A673 (cell line): Measurements from ENCODE around the gene MAPK8. TPM values are rescaled to one million over a fixed set of nuclear protein-coding genes. Genes with fewer than 3 reads are reported as not detected.

Source experiments
- BruUV-seq: library from RNA; stranded (reverse); fragments of 400-500 nt; replicated peaks from 2 replicates; lab custom pipeline; 2021; lab: Mats Ljungman, UMichigan
- CTCF ChIA-PET: fragments of 300-600 bp; sonication (Branson Sonifier 250); formaldehyde crosslinking; loops from one replicate; lab custom pipeline; 2022; ENCODE audit warnings: antibody characterized with exemption; lab: Charles Lee
- POLR2A ChIA-PET: fragments of 300-600 bp; sonication (Branson Sonifier 250); formaldehyde crosslinking; loops from one replicate; lab custom pipeline; 2022; ENCODE audit warnings: antibody characterized with exemption; ENCODE audit not compliant: low non-redundant PET; lab: Charles Lee
- DNase-seq: peaks from one replicate; pipeline ENCODE4 v3.0.0-alpha.2; 2015; ENCODE audit warnings: low spot score
- H3K27ac ChIP-seq: fragments of 200-600 bp; sonication (generic); 2 replicates; pipeline ENCODE4 v1.5.1; 2016; ENCODE audit warnings: mixed run types, low read depth, mild to moderate bottlenecking, mixed read lengths, antibody characterized with exemption, low read length; ENCODE audit not compliant: poor library complexity, severe bottlenecking
- H3K27me3 ChIP-seq: fragments of 200-600 bp; sonication (generic); replicated peaks from 2 replicates; pipeline ENCODE4 v1.6.1; 2017; ENCODE audit warnings: mixed run types, low read depth, mild to moderate bottlenecking, mixed read lengths, antibody characterized with exemption, low read length; ENCODE audit not compliant: insufficient read depth, poor library complexity
- H3K36me3 ChIP-seq: fragments of 200-600 bp; sonication (generic); 2 replicates; pipeline ENCODE4 v1.6.1; 2016; ENCODE audit warnings: mixed run types, mild to moderate bottlenecking, mixed read lengths, antibody characterized with exemption, low read length; ENCODE audit not compliant: insufficient read depth, poor library complexity, severe bottlenecking
- H3K4me1 ChIP-seq: fragments of 200-600 bp; sonication (generic); 2 replicates; pipeline ENCODE4 v1.6.1; 2017; ENCODE audit warnings: mixed run types, mild to moderate bottlenecking, mixed read lengths, antibody characterized with exemption, low read length; ENCODE audit not compliant: insufficient read depth, poor library complexity, severe bottlenecking
- H3K4me3 ChIP-seq: fragments of 200-600 bp; sonication (generic); 2 replicates; pipeline ENCODE4 v1.5.1; 2016; ENCODE audit warnings: low read depth, mixed run types, mild to moderate bottlenecking, mixed read lengths, low read length; ENCODE audit not compliant: poor library complexity, severe bottlenecking
- H3K9me3 ChIP-seq: fragments of 200-600 bp; sonication (generic); 2 replicates; pipeline ENCODE4 v1.6.1; 2016; ENCODE audit warnings: mixed run types, low read depth, mild to moderate bottlenecking, mixed read lengths, antibody characterized with exemption, low read length; ENCODE audit not compliant: poor library complexity, severe bottlenecking
- CTCF ChIP-seq: fragments of 300-800, 200-600 bp; sonication (generic); conservative IDR thresholded peaks from 2 replicates; pipeline ENCODE4 v1.5.1; 2017; ENCODE audit warnings: low read depth, mild to moderate bottlenecking, antibody characterized with exemption, low read length, moderate library complexity, mixed read lengths
- EZH2 ChIP-seq: fragments of 200-600 bp; sonication (generic); IDR thresholded peaks from 2 replicates; pipeline ENCODE4 v1.6.1; 2017; ENCODE audit warnings: borderline replicate concordance, low read depth, mild to moderate bottlenecking, mixed read lengths, antibody characterized with exemption, low read length; ENCODE audit not compliant: poor library complexity, severe bottlenecking
- intact Hi-C: fragments of 100-400 bp; cut with micrococcal nuclease; formaldehyde crosslinking; loops from one replicate; pipeline ENCODE4 v1.10.0; 2022; ENCODE audit not compliant: unreplicated experiment
- total RNA-seq: library from RNA; stranded (reverse); gene quantifications from 2 replicates; pipeline ENCODE4 v1.2.3, GENCODE V29; 2021

MAPK8 gene
- total RNA-seq, 1 experiment from 2014 or later = 52.0 TPM

- no TSS peak for BruUV-seq
- Histone ChIP-seq H3K4me1 (peaks cover 7% of the 10 kb centered on the region), H3K27ac (no peak overlapping the region), H3K27me3 (no peaks in the 10 kb centered on the region), H3K9me3 (no peaks in the 10 kb centered on the region), H3K4me3 (no peak overlapping the region), H3K36me3 (no peaks in the 10 kb centered on the region)
- ChIA-PET POLR2A (no interaction called here), CTCF (no interaction called here)
- no peak for TF ChIP-seq EZH2
- no peak for TF ChIP-seq CTCF
- intact Hi-C loops = no loop called here
- DNase-seq = no peak
These were observed 133.1 kb downstream of the MAPK8 start for GRCh38 chr10:48439581-48440041.

- no peak overlapping the region for H3K4me3 ChIP-seq
- CTCF ChIA-PET = no interaction called here
- H3K9me3 ChIP-seq = no peaks in the 10 kb centered on the region
- H3K36me3 ChIP-seq = no peaks in the 10 kb centered on the region
- no TSS peak for BruUV-seq
- DNase-seq = no peak
- TF ChIP-seq CTCF (no peak), EZH2 (no peak)
- peaks cover 18% of the 10 kb centered on the region for H3K4me1 ChIP-seq
- no peak overlapping the region for H3K27ac ChIP-seq
- POLR2A ChIA-PET = no interaction called here
- no peaks in the 10 kb centered on the region for H3K27me3 ChIP-seq
- intact Hi-C loops = no loop called here
These were observed 134.3 kb downstream of the MAPK8 start for GRCh38 chr10:48440771-48441170.

- intact Hi-C loops = no loop called here
- POLR2A ChIA-PET = no interaction called here
These were observed 135.8 kb downstream of the MAPK8 start for GRCh38 chr10:48442090-48442808.

More at GRCh38 chr10:48442090-48442808, 135.8 kb downstream of the MAPK8 start:
- CTCF ChIA-PET = interaction anchor here (0.8 kb wide), 1 partner anchor 32 kb away, joined by 4 read pairs; no protein-coding TSS in a partner anchor
- H3K27ac ChIP-seq = no peak overlapping the region
- no peaks in the 10 kb centered on the region for H3K9me3 ChIP-seq
- peaks cover 18% of the 10 kb centered on the region for H3K4me1 ChIP-seq
- H3K36me3 ChIP-seq = no peaks in the 10 kb centered on the region
- no peak overlapping the region for H3K4me3 ChIP-seq
- BruUV-seq = no TSS peak
- no peak for DNase-seq
- TF ChIP-seq EZH2 = no peak
- TF ChIP-seq CTCF = no peak
- no peaks in the 10 kb centered on the region for H3K27me3 ChIP-seq
